HG03378 (cell line): ENCODE data around the gene ORC5.
"Not testable (repeated sequence)": the region's sequence is repeated elsewhere in the genome, so short reads cannot be mapped to it uniquely, and the experiment has no call there.

Experiments used
- ATAC-seq: cut with Tn5 transposase; IDR thresholded peaks from one replicate; pipeline ENCODE4 v1.9.1; 2021; ENCODE audit warnings: mild to moderate bottlenecking, moderate library complexity; ENCODE audit not compliant: unreplicated experiment

The ORC5 gene

DNA sequence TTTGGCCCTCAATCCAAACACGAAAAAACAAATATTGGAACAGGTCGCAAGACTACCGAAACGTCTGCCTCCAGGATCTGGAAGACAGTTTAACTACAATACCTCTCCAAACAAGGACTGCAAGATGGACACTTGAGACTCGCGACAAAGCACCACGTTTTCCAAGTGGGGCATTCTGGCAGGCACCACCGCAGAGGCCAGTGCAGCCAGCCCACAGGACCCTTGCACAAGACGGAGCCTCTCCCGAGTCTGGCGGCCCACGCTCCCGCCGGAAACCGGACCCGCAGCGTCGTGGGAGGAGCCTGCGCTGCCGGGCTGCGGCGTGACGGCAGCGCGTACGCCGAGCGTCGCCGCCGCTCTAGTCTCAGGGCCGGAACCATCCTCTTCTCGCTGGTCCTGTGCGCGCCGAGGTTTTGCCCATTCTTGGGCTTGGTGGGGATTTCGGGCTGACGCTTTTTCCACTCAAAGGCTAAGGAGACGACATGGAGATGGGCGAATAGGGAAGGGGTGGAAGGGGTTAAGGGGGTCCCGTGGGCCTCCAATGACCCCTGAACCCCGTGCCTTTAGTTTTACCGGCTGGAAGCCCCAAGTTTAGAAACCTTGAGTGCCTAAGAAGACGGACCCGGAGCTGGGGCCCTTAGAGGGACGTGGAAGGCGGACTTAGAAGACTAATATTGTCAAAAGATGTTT lies at the start of gene ORC5:
Gene ORC5 (minus strand): TSS at position 283 of the 690 bp plus-strand sequence. CDS start 109 bp downstream, at position 174.
- peak; percentile 95 for ATAC-seq

GRCh38 chr7:104255616-104256015 lies 47.8 kb upstream of the ORC5 start:
- no peak for ATAC-seq

- ATAC-seq, result no peak
Observed at GRCh38 chr7:104255194-104255593, 47.4 kb upstream of the ORC5 start.

- no peak for ATAC-seq
Observed at GRCh38 chr7:104254696-104255095, 46.9 kb upstream of the ORC5 start.

- ATAC-seq, result no peak
Observed at GRCh38 chr7:104252409-104253134, 44.8 kb upstream of the ORC5 start.

- ATAC-seq, result no peak
Observed at GRCh38 chr7:104242638-104243037, 34.8 kb upstream of the ORC5 start.

DNA sequence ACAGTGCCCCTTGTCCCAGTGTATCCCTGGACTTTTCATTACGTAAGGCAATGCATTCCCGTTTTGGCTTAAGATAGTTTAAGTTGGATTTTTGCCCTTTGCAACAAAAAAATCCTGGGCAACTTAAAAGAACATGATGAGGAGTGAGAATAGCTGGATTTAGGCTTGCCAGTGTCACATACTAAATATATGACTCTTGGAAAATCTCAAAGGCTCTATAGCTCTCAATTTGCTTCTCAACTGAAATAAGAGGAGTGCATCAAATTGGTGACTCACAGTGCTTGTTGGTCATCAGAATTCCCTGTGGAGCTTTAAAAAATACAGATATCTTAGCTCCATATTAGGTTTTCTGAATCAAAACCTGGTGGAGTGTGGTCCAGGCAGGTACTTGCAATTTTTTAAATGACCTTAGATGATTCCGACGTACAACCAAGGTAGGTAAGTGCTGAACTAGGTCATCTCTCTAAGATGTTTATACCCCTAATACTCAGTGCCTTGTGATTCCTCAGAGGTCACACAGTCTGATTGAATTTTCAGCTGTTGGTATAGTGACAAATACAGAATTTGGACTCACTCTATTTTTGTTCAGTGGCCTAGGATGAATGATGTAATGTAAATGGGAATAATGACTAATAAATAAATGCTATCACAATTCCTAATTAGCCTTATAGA lies 33.9 kb upstream of the ORC5 start:
- ATAC-seq, result no peak

DNA sequence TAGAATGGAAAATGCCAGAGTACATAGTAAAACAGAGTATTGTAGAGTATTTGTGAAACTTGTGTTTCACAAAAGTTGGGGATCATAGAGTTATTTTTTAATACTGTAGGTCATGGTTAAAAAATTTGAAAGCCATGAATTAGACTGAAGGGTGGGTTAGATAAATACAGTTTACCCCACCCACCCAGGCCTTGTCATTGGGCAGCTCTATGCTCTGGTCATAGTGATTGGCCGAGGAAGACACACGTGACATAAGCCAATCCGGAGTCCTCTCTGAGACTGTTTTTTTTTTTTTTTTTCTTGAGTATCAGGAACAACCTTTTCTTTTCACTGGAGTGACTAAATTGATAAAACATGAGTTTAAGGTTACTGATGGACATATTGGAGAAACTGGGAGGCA lies 33.3 kb upstream of the ORC5 start:
- ATAC-seq, result no peak

GRCh38 chr7:104240401-104240800 lies 32.6 kb upstream of the ORC5 start:
- ATAC-seq, result no peak

DNA sequence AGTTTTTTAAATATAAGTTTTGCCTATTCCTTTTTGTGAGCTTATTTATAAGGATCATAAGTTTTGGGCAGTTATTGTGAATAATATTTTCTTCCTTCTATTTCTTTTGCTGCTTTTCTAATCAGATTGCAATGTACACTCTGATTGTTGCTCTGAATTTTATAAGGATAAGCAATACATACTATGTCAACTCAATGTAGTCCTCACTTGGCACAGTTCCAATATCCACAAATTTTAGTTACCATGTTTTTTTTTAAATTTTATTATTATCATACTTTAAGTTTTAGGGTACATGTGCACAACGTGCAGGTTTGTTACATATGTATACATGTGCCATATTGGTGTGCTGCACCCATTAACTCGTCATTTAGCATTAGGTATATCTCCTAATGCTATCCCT lies 27.2 kb upstream of the ORC5 start:
- ATAC-seq, result not testable (repeated sequence)

- peak; percentile 90 for ATAC-seq
Observed at GRCh38 chr7:104231054-104232046, 23.5 kb upstream of the ORC5 start.

DNA sequence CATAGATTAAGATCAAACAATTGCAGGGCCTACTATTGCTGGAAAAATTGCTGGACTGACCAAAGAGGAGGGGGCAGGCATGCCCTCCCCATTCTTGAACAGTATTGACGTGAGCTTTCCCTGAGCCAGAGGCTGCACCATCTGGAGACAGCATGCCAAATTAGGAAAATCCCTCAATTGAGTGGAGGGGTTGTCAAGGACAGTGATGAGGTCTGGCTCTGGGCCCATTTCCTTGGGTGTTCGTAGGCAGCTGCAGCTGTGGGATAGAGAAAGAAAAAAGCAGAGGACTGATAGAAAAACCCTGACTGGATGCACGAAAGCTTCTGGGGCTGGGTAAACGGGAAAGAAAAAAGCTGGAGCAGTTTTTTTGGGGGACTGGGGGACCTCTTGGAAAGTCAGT lies 22.8 kb upstream of the ORC5 start:
- no peak for ATAC-seq

DNA sequence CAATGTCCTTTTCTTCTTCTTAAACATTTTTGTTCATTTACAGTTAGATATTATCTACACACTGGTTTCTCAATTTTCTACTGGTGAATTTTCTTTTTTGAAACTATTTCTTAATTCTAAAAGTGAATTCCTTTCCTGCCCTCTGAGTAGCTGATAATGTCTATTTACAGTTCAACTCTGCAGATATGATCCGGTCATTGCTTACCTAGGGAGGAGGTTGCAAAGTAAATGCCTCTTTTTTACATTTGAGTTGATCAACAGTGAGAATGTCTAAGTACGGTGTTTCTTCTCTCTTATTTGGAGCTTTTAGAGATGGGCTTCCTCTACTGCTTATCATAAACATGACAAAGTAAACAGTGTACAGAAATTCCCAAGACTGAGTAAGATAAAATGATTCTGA lies 20.6 kb upstream of the ORC5 start:
- no peak for ATAC-seq

GRCh38 chr7:104225451-104225850 lies 17.6 kb upstream of the ORC5 start:
- no peak for ATAC-seq

DNA sequence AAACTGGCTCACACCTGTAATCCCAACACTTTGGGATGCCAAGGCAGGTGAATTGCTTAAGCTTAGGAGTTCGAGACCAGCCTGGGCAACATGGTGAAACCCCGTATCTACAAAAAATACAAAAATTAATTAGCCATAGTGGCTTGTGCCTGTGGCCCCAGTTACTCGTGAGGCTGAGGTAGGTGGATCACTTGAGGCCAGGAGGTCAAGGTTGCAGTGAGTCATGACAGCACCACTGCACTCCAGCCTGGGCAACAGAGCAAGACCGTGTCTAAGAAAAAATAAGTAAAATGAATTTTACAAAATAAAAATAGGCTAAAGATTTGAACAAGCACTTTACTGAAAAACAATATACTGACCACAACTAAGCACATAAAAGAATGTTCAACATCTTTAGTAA lies 9.8 kb upstream of the ORC5 start:
- no peak for ATAC-seq

DNA sequence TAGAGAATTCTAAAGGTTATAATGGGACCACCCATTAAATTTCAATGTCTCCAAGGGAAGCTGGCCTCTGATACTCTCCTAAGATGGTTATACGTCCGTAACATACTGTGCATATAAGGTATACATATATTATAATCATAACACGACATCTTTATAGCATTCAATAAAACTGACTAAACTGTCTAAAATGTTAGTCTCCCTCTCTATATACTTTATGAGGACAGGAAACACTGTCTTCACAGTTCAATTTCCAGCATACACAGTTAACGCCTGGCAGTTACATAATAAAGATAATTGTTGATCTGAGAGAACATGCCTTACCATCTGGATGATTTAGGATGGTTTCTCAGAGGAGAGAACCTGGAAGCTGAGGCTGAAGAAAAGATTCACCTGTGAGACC lies 1.2 kb upstream of the ORC5 start:
- ATAC-seq, result no peak

DNA sequence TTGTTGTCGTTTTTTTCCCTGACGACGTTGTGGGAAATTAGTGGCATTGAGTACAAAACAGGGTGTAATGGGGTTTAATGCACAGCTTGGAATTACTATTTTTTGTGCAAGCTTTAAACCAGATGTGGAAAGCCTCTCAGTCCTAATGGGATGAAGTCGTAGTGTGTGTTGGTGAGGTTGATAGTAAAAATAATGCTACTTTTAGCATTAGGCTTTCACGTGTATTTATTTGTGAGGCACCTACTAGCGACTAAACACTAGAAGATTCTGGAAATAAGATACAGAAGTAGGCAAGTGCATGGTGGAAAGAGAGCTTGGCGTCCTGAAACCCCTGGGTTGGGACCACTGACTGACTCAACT lies 588 bp upstream of the ORC5 start:
- ATAC-seq, result no peak

- ATAC-seq, result peak; percentile 23
Observed at GRCh38 chr7:104207348-104207730, 474 bp downstream of the ORC5 start.

DNA sequence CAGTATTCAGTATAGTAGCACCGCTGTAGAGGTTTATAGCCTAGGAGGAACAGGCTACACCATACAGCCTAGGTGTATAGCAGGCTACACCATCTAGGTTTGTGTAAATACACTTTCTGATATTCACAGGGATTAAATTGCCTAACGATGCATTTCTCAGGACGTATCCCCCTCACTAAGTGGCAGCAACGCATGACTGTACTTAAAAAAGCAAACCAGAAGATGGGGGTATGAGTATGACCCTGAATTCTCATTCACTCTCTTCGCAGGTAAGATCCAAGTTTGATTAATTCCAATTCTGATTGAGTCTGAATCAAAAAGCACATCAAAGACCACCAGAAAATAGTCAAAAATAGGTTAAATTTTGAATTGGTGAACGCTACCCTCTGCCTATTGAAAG lies 972 bp downstream of the ORC5 start:
- no peak for ATAC-seq

DNA sequence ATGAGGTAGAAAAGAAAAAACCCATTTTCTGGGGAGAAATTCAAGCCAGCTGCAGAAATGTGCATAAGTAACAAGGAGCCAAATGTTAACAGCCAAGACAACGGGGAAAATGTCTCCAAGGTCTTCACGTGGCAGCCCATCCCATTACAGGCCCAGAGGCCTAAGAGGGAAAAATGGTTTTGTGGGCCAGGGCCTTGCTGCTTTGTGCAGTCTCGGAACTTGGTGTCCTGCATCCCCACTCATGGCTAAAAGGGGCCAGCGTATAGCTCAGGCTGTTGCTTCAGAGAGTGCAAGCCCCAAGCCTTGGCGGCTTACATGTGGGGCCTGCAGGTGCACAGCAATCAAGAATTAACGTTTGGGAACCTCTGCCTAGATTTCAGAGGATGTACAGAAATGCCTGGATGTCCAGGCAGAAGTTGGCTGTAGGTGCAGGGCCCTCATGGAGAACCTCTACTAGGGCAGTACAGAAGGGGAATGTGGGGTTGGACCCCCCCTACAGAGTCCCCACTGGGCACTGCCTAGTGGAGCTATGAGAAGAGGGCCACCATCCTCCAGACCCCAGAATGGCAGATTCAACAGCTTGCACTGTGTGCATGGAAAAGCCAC lies 9.0 kb downstream of the ORC5 start:
- no peak for ATAC-seq

DNA sequence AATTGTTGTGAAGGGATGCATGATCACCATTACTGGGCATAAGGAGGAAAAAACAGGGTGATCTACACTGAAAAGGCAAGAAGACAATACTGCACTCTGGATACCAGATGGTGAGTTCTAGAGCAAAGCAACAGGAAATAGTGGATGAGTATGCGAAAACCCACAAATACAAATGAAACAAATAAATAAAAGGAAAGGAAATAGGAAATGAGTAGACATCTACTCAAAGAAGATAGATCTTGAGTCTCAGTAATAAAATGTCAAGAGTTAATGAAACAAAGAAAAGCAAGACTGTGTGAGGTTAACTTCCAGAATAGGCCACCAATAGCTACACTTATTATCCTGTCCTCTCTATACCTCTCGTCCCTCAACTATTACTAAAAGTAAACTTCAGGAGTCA lies 11.7 kb downstream of the ORC5 start:
- no peak for ATAC-seq
